Upper lobe of left lung (tissue), 6 donors: ENCODE measurements around the gene ELF1. TPM values are rescaled to one million over a fixed set of nuclear protein-coding genes. Genes with fewer than 3 reads are reported as not detected.
"Not testable (repeated sequence)": the region's sequence is repeated elsewhere in the genome, so short reads cannot be mapped to it uniquely, and the experiment has no call there.

ENCODE experiments used
- ATAC-seq, 2 donors: fragments of 200-7000 bp; cut with Tn5 transposase; one replicate each; pipeline ENCODE4 v1.9.1; 2022; ENCODE audit warnings: mild to moderate bottlenecking in 2 of 2, moderate library complexity in 2 of 2; ENCODE audit not compliant: low FRiP score in 2 of 2
- DNase-seq, 2 donors: peaks; one replicate each; pipeline ENCODE4 v3.0.0-alpha.2; 2019 to 2020
- H3K27ac ChIP-seq, 4 donors: fragments of 200-600 bp; sonication (generic); one replicate each; pipeline ENCODE4 v1.5.1; 2016 to 2019
- H3K27me3 ChIP-seq, 4 donors: fragments of 200-600 bp; sonication (generic); one replicate each; pipeline ENCODE4 v1.5.1; 2017 to 2019
- H3K36me3 ChIP-seq, 4 donors: fragments of 200-600 bp; sonication (generic); one replicate each; pipeline ENCODE4 v1.5.1; 2016 to 2019
- H3K4me1 ChIP-seq, 4 donors: fragments of 200-600 bp; sonication (generic); one replicate each; pipeline ENCODE4 v1.5.1; 2018 to 2019
- H3K4me3 ChIP-seq, 4 donors: fragments of 200-600 bp; sonication (generic); one replicate each; pipeline ENCODE4 v1.5.1; 2017 to 2019; ENCODE audit warnings: mild to moderate bottlenecking in 2 of 4, moderate library complexity in 1 of 4
- H3K9me3 ChIP-seq, 4 donors: fragments of 200-600 bp; sonication (generic); one replicate each; pipeline ENCODE4 v1.5.1; 2018 to 2019
- CTCF ChIP-seq, 6 experiments: fragments of 450-650 bp in 4 of 6; fragments of 200-600 bp in 2 of 6; sonication (generic) in 2 of 6; IDR thresholded peaks; one replicate each; pipeline ENCODE4 v1.5.1; 2016 to 2019; ENCODE audit warnings: antibody characterized with exemption in 6 of 6
- EP300 ChIP-seq, 4 donors: sonication (generic); formaldehyde crosslinking; IDR thresholded peaks; one replicate each; pipeline ENCODE4 v1.5.1; 2017; ENCODE audit warnings: antibody characterized with exemption in 4 of 4, control low read depth in 2 of 4
- POLR2A ChIP-seq, 4 donors: fragments of 450-650 bp; IDR thresholded peaks; one replicate each; pipeline ENCODE4 v1.5.1; 2016 to 2017; ENCODE audit warnings: antibody characterized with exemption in 4 of 4, mild to moderate bottlenecking in 2 of 4
- POLR2AphosphoS5 ChIP-seq, 2 donors: sonication (generic); formaldehyde crosslinking; IDR thresholded peaks; one replicate each; pipeline ENCODE4 v1.5.1; 2017; ENCODE audit warnings: antibody characterized with exemption in 2 of 2
- WGBS, 2 donors: methylation state at CpG; one replicate each; pipeline ENCODE4 v1.1.5; 2017 to 2018; 5-methylcytosine and 5-hydroxymethylcytosine counted together
- total RNA-seq, 6 donors: library from RNA; depleted of rRNA in 4 of 6; stranded (reverse); fragments of >200 nt in 4 of 6; gene quantifications; one replicate each; pipeline versions ENCODE4 v1.1.0 to v1.2.1, GENCODE V29; 2016 to 2021
- donor health status: DM: no; HTN: no; CAD: no; lungs with moderate emphysema.
- donor health status: DM: no; HTN: yes; CAD: no; lungs with severe emphysema.

The ELF1 gene
- total RNA-seq, 6 donors from 2014 or later, result 52.6 to 134 (median 78.6) TPM

- 94 to 95% methylated on average over 5 of the region's 5 CpGs for WGBS, 2 donors
- Histone ChIP-seq H3K9me3 (no peaks in the 10 kb centered on the region), H3K4me3 (no peak overlapping the region), H3K36me3 (peaks cover 0 to 3% (median 0%) of the 10 kb centered on the region in 4 donors), H3K27me3 (no peaks in the 10 kb centered on the region), H3K4me1 (peaks cover 7 to 43% (median 32%) of the 10 kb centered on the region in 4 donors), H3K27ac (no peak overlapping the region)
- DNase-seq (no peak), ATAC-seq (no peak)
- no peak for TF ChIP-seq POLR2A (IDR thresholded peaks at IDR 0.05)
- TF ChIP-seq CTCF (IDR thresholded peaks at IDR 0.05), result no peak
- no peak for TF ChIP-seq EP300 (IDR thresholded peaks at IDR 0.05)
- TF ChIP-seq POLR2AphosphoS5 (IDR thresholded peaks at IDR 0.05), result no peak
These were observed 29.5 kb upstream of the ELF1 start for GRCh38 chr13:41048640-41049039.

GRCh38 chr13:41042419-41042818, 23.3 kb upstream of the ELF1 start:
- 83 to 94% methylated on average over 4 of the region's 4 CpGs for WGBS, 2 donors
- H3K27ac ChIP-seq, H3K4me3 ChIP-seq, H3K9me3 ChIP-seq, H3K36me3 ChIP-seq, DNase-seq, ATAC-seq, H3K27me3 ChIP-seq: not testable (repeated sequence)
- H3K4me1 ChIP-seq, result peaks cover 0 to 11% (median 5%) of the 10 kb centered on the region in 4 donors

- H3K9me3 ChIP-seq, result no peaks in the 10 kb centered on the region
- ATAC-seq (no peak), DNase-seq (no peak)
- H3K27ac ChIP-seq, result peak overlapping the region in 1 of 4 donors; percentile 7
- H3K4me1 ChIP-seq, result peaks cover 0 to 11% (median 5%) of the 10 kb centered on the region in 4 donors
- H3K36me3 ChIP-seq, result no peaks in the 10 kb centered on the region
- 73 to 76% methylated on average over 9 of the region's 9 CpGs for WGBS, 2 donors
- TF ChIP-seq POLR2A (IDR thresholded peaks at IDR 0.05), result no peak
- no peak for TF ChIP-seq CTCF (IDR thresholded peaks at IDR 0.05)
- TF ChIP-seq POLR2AphosphoS5 (IDR thresholded peaks at IDR 0.05), result no peak
- TF ChIP-seq EP300 (IDR thresholded peaks at IDR 0.05), result no peak
- no peaks in the 10 kb centered on the region for H3K27me3 ChIP-seq
- H3K4me3 ChIP-seq, result no peak overlapping the region
These were observed 21.6 kb upstream of the ELF1 start for GRCh38 chr13:41040584-41041334.

- ATAC-seq (no peak), DNase-seq (no peak)
- H3K9me3 ChIP-seq, result no peaks in the 10 kb centered on the region
- no peaks in the 10 kb centered on the region for H3K27me3 ChIP-seq
- peaks cover 0 to 18% (median 9%) of the 10 kb centered on the region in 4 donors for H3K4me1 ChIP-seq
- H3K4me3 ChIP-seq, result no peak overlapping the region
- H3K27ac ChIP-seq, result no peak overlapping the region
- no peaks in the 10 kb centered on the region for H3K36me3 ChIP-seq
- TF ChIP-seq POLR2A (IDR thresholded peaks at IDR 0.05) (no peak), EP300 (IDR thresholded peaks at IDR 0.05) (no peak), POLR2AphosphoS5 (IDR thresholded peaks at IDR 0.05) (no peak), CTCF (IDR thresholded peaks at IDR 0.05) (no peak)
These were observed 20.6 kb upstream of the ELF1 start for GRCh38 chr13:41039746-41040145.

GRCh38 chr13:41036557-41036956, 17.4 kb upstream of the ELF1 start:
- H3K4me1 ChIP-seq, result peaks cover 0 to 18% (median 9%) of the 10 kb centered on the region in 4 donors
- not testable (repeated sequence) for H3K27me3 ChIP-seq, H3K9me3 ChIP-seq, ATAC-seq, H3K27ac ChIP-seq, H3K4me3 ChIP-seq, H3K36me3 ChIP-seq, DNase-seq
- 89 to 96% methylated on average over 5 of the region's 5 CpGs for WGBS, 2 donors

GRCh38 chr13:41034881-41035280, 15.8 kb upstream of the ELF1 start:
- peak in 1 of 2 donors; percentile 30 for ATAC-seq
- no peak for TF ChIP-seq CTCF (IDR thresholded peaks at IDR 0.05)
- no peak for TF ChIP-seq EP300 (IDR thresholded peaks at IDR 0.05)
- TF ChIP-seq POLR2A (IDR thresholded peaks at IDR 0.05), result no peak
- no peak for TF ChIP-seq POLR2AphosphoS5 (IDR thresholded peaks at IDR 0.05)
- WGBS, 2 donors, result 63 to 70% methylated on average over 5 of the region's 5 CpGs
- peaks cover 0 to 14% (median 6%) of the 10 kb centered on the region in 4 donors for H3K4me1 ChIP-seq
- H3K36me3 ChIP-seq, result no peaks in the 10 kb centered on the region
- H3K9me3 ChIP-seq, result no peaks in the 10 kb centered on the region
- H3K4me3 ChIP-seq, result no peak overlapping the region
- DNase-seq, result no peak
- peak overlapping the region in 1 of 4 donors; percentile 3 for H3K27ac ChIP-seq
- H3K27me3 ChIP-seq, result no peaks in the 10 kb centered on the region
